H1 (cell line): ENCODE results near the gene DNAJC17. TPM values are rescaled to one million over a fixed set of nuclear protein-coding genes. Genes with fewer than 3 reads are reported as not detected.

ENCODE experiments used
- CTCF ChIA-PET: fragments of 300-600 bp; sonication (Branson Sonifier 250); formaldehyde crosslinking; loops from one replicate; lab custom pipeline; 2021; ENCODE audit not compliant: partially characterized antibody; lab: Charles Lee
- POLR2A ChIA-PET: fragments of 300-600 bp; sonication (Branson Sonifier 250); formaldehyde crosslinking; loops from one replicate; lab custom pipeline; 2021; ENCODE audit warnings: inconsistent platforms; ENCODE audit not compliant: partially characterized antibody; lab: Charles Lee
- DNase-seq, 2 experiments: peaks; one replicate each; pipeline versions ENCODE4 v3.0.0 to v3.0.0-alpha.2; 2010 to 2022; ENCODE audit warnings: low spot score in 2 of 2, low read depth in 1 of 2, mixed read lengths in 1 of 2
- FAIRE-seq: peaks from 2 replicates; lab custom pipeline; 2011; peaks lifted over from hg19 to GRCh38; lab: Jason Lieb, UNC
- H2AFZ ChIP-seq: 2 replicates; pipeline ENCODE4 v1.8.1; 2012; ENCODE audit warnings: low read length, inconsistent platforms
- H2AK5ac ChIP-seq: 2 replicates; pipeline ENCODE4 v1.6.1; 2013; ENCODE audit warnings: low read depth, low read length
- H2BK120ac ChIP-seq: replicated peaks from 2 replicates; pipeline ENCODE3; 2013; ENCODE audit warnings: low read depth, low read length, inconsistent platforms
- H2BK12ac ChIP-seq: 2 replicates; pipeline ENCODE4 v1.6.1; 2013; ENCODE audit warnings: low read depth, low read length
- H2BK15ac ChIP-seq: 2 replicates; pipeline ENCODE4 v1.6.1; 2013; ENCODE audit warnings: low read length
- H2BK20ac ChIP-seq: 2 replicates; pipeline ENCODE4 v1.6.1; 2013; ENCODE audit warnings: low read length
- H2BK5ac ChIP-seq: 2 replicates; pipeline ENCODE4 v1.6.1; 2013; ENCODE audit warnings: low read depth, low read length
- H3K14ac ChIP-seq: 2 replicates; pipeline ENCODE4 v1.6.1; 2013; ENCODE audit warnings: inconsistent platforms; ENCODE audit not compliant: insufficient read length
- H3K18ac ChIP-seq: 2 replicates; pipeline ENCODE4 v1.6.1; 2013; ENCODE audit warnings: low read length; ENCODE audit errors: extremely low read depth
- H3K23ac ChIP-seq: 2 replicates; pipeline ENCODE4 v1.6.1; 2013; ENCODE audit warnings: inconsistent platforms; ENCODE audit not compliant: insufficient read length
- H3K23me2 ChIP-seq: 2 replicates; pipeline ENCODE4 v1.6.1; 2013; ENCODE audit warnings: low read depth, low read length
- H3K27ac ChIP-seq: 2 replicates; pipeline ENCODE4 v1.6.1; 2011; ENCODE audit warnings: low read depth, low read length, inconsistent platforms
- H3K27me3 ChIP-seq, 4 experiments: replicated peaks in 1 of 4; 1 replicate in 1 of 4; 2 replicates in 3 of 4; pipeline versions ENCODE4 v1.6.1 to v1.8.1; 2011 to 2013; ENCODE audit warnings: low read length in 3 of 4, mild to moderate bottlenecking in 3 of 4, inconsistent platforms in 2 of 4, mixed read lengths in 2 of 4, moderate library complexity in 1 of 4; ENCODE audit not compliant: control insufficient read depth in 3 of 4, insufficient read depth in 3 of 4; ENCODE audit errors: extremely low read depth in 1 of 4
- H3K36me3 ChIP-seq, 4 experiments: 2 replicates each; pipeline versions ENCODE4 v1.6.1 to v1.8.1; 2011 to 2013; ENCODE audit warnings: mild to moderate bottlenecking in 4 of 4, low read length in 3 of 4, moderate library complexity in 2 of 4, control low read depth in 1 of 4, inconsistent platforms in 1 of 4; ENCODE audit not compliant: insufficient read depth in 4 of 4, control insufficient read depth in 2 of 4
- H3K4ac ChIP-seq: replicated peaks from 2 replicates; pipeline ENCODE3; 2013; ENCODE audit warnings: low read length, low read depth, mixed read lengths, inconsistent platforms; ENCODE audit not compliant: insufficient read length
- H3K4me1 ChIP-seq, 4 experiments: replicated peaks in 1 of 4; 1 replicate in 1 of 4; 2 replicates in 3 of 4; pipeline versions ENCODE4 v1.6.1 to v1.8.1; 2011 to 2013; ENCODE audit warnings: low read length in 3 of 4, inconsistent platforms in 2 of 4, mixed read lengths in 1 of 4; ENCODE audit not compliant: insufficient read depth in 4 of 4, control insufficient read depth in 3 of 4
- H3K4me2 ChIP-seq, 2 experiments: 2 replicates each; pipeline versions ENCODE4 v1.6.1 to v1.8.1; 2011 to 2013; ENCODE audit warnings: low read depth in 2 of 2, low read length in 2 of 2, control low read depth in 1 of 2, inconsistent platforms in 1 of 2, mild to moderate bottlenecking in 1 of 2; ENCODE audit not compliant: insufficient read depth in 1 of 2
- H3K4me3 ChIP-seq, 4 experiments: fragments of 200-600, 300-600 bp in 1 of 4; sonication (generic), shearing (Covaris generic), sonication (Bioruptor Twin) in 1 of 4; 2 replicates each; pipeline versions ENCODE4 v1.5.1 to v1.8.1; 2011 to 2016; ENCODE audit warnings: low read length in 4 of 4, low read depth in 3 of 4, control low read depth in 2 of 4, inconsistent platforms in 2 of 4, mild to moderate bottlenecking in 2 of 4, mixed read lengths in 1 of 4, moderate library complexity in 1 of 4; ENCODE audit not compliant: insufficient read depth in 2 of 4; ENCODE audit errors: extremely low read depth in 1 of 4
- H3K56ac ChIP-seq: replicated peaks from 2 replicates; pipeline ENCODE3; 2013; ENCODE audit warnings: low read depth, mild to moderate bottlenecking, mixed read lengths, low read length, inconsistent platforms; ENCODE audit not compliant: insufficient read length
- H3K79me1 ChIP-seq: 2 replicates; pipeline ENCODE4 v1.6.1; 2013; ENCODE audit warnings: low read depth, low read length, control low read depth
- H3K79me2 ChIP-seq, 2 experiments: 2 replicates each; pipeline versions ENCODE4 v1.6.1 to v1.8.1; 2012 to 2013; ENCODE audit warnings: low read length in 2 of 2, mild to moderate bottlenecking in 2 of 2, inconsistent platforms in 1 of 2; ENCODE audit not compliant: insufficient read depth in 2 of 2, control insufficient read depth in 1 of 2
- H3K9ac ChIP-seq, 4 experiments: replicated peaks in 1 of 4; 1 replicate in 1 of 4; 2 replicates in 3 of 4; pipeline versions ENCODE4 v1.6.1 to v1.8.1; 2011 to 2013; ENCODE audit warnings: low read depth in 3 of 4, low read length in 3 of 4, control low read depth in 2 of 4, mild to moderate bottlenecking in 2 of 4, moderate library complexity in 2 of 4, inconsistent platforms in 1 of 4; ENCODE audit errors: extremely low read depth in 1 of 4
- H3K9me3 ChIP-seq, 2 experiments: 2 replicates each; pipeline versions ENCODE4 v1.6.1 to v1.8.1; 2012 to 2013; ENCODE audit warnings: mild to moderate bottlenecking in 2 of 2, moderate library complexity in 2 of 2, control low read depth in 1 of 2, inconsistent platforms in 1 of 2, low read depth in 1 of 2, low read length in 1 of 2, mixed read lengths in 1 of 2; ENCODE audit not compliant: insufficient read depth in 2 of 2
- H4K20me1 ChIP-seq, 2 experiments: replicated peaks in 1 of 2; 2 replicates each; pipeline versions ENCODE3 to v1.8.1; 2011 to 2013; ENCODE audit warnings: inconsistent platforms in 2 of 2, low read length in 2 of 2, mild to moderate bottlenecking in 1 of 2; ENCODE audit not compliant: insufficient read depth in 2 of 2, control insufficient read depth in 1 of 2
- H4K5ac ChIP-seq: 2 replicates; pipeline ENCODE4 v1.6.1; 2013; ENCODE audit warnings: low read length, low read depth, mixed read lengths, inconsistent platforms; ENCODE audit not compliant: insufficient read length
- H4K8ac ChIP-seq: 2 replicates; pipeline ENCODE4 v1.8.0; 2013; ENCODE audit warnings: mild to moderate bottlenecking, moderate library complexity, low read length, inconsistent platforms; ENCODE audit not compliant: insufficient read depth; ENCODE audit errors: extremely low read depth
- H4K91ac ChIP-seq: replicated peaks from 2 replicates; pipeline ENCODE3; 2013; ENCODE audit warnings: low read length, mixed read lengths, inconsistent platforms; ENCODE audit not compliant: insufficient read length
- EZH2 ChIP-seq: fragments of 200-600 bp; sonication (generic); IDR thresholded peaks from 2 replicates; pipeline ENCODE4 v1.7.1; 2012; ENCODE audit warnings: low read depth, mild to moderate bottlenecking, moderate library complexity, low read length, inconsistent platforms; ENCODE audit not compliant: severe bottlenecking
- GTF2F1 ChIP-seq: IDR thresholded peaks from 2 replicates; pipeline ENCODE4 v1.6.1; 2012; ENCODE audit warnings: low read depth, low read length, improper control_type of control experiment, borderline replicate concordance
- HDAC2 ChIP-seq, 2 experiments: fragments of 300-600 bp in 1 of 2; sonication (generic) in 1 of 2; IDR thresholded peaks; 2 replicates each; pipeline ENCODE4 v1.6.1; 2011 to 2012; ENCODE audit warnings: low read depth in 2 of 2, low read length in 2 of 2, mild to moderate bottlenecking in 2 of 2, moderate library complexity in 2 of 2, borderline replicate concordance in 1 of 2, inconsistent platforms in 1 of 2
- JUND ChIP-seq: IDR thresholded peaks from 2 replicates; pipeline ENCODE4 v1.6.1; 2011; ENCODE audit warnings: mild to moderate bottlenecking, improper control_type of control experiment, low read length
- POLR2AphosphoS5 ChIP-seq: IDR thresholded peaks from 2 replicates; pipeline ENCODE4 v1.6.1; 2011; ENCODE audit warnings: low read depth, low read length
- RFX5 ChIP-seq: IDR thresholded peaks from 2 replicates; pipeline ENCODE4 v1.6.1; 2011; ENCODE audit warnings: low read depth, low read length, improper control_type of control experiment, borderline replicate concordance
- TAF1 ChIP-seq: IDR thresholded peaks from 2 replicates; pipeline ENCODE4 v1.6.1; 2011; ENCODE audit warnings: mild to moderate bottlenecking, low read depth, low read length
- TCF12 ChIP-seq: IDR thresholded peaks from 2 replicates; pipeline ENCODE4 v1.6.1; 2011; ENCODE audit warnings: low read depth, mild to moderate bottlenecking, low read length
- WGBS, 2 experiments: shearing (Covaris generic) in 1 of 2; methylation state at CpG; one replicate each; pipeline versions ENCODE4 v1.1.6 to v1.1.7; 2013 to 2015; ENCODE audit warnings: low lambda C conversion rate in 2 of 2, mixed read lengths in 2 of 2, inconsistent platforms in 1 of 2, low coverage in 1 of 2, missing lambda C conversion rate in 1 of 2; ENCODE audit not compliant: insufficient replicate concordance in 2 of 2, insufficient coverage in 1 of 2, insufficient read length in 1 of 2; ENCODE audit errors: extremely low coverage in 1 of 2, missing lambda C conversion rate in 1 of 2; 5-methylcytosine and 5-hydroxymethylcytosine counted together
- polyA plus RNA-seq, 7 experiments: library from polyadenylated mRNA; depleted of rRNA in 3 of 7; stranded (reverse) in 5 of 7; unstranded in 2 of 7; fragments of >200 nt in 5 of 7; fragments of 200-250 nt in 2 of 7; gene quantifications; 1 replicate in 5 of 7; 2 replicates in 1 of 7; 4 replicates in 1 of 7; pipeline versions ENCODE4 v1.2.1 to v1.2.3, GENCODE V29; 2011 to 2013; ENCODE audit warnings: missing spikeins in 2 of 7, mixed read lengths in 2 of 7
- total RNA-seq: library from RNA; stranded (reverse); fragmentation: NEBNext Ultra II Directional; extraction: Animal tissue kit (Norgen Biotek cat#: 25700); gene quantifications from 2 replicates; pipeline ENCODE4 v1.2.1, GENCODE V29; 2021
- TF ChIP-seq, protein P1 (sequence below): IDR thresholded peaks from 2 replicates; pipeline ENCODE4 v1.6.1; 2011; ENCODE audit warnings: low read depth, mild to moderate bottlenecking, low read length; ENCODE audit not compliant: insufficient read depth
- TF ChIP-seq, protein P2 (sequence below): IDR thresholded peaks from 2 replicates; pipeline ENCODE4 v1.6.1; 2012; ENCODE audit warnings: low read length, inconsistent platforms

DNAJC17 gene
- total and polyA plus RNA-seq, 2 of the 8 experiments (the other 6 are each of a cell fraction or from before 2014, with no cell fraction given): 39.5 to 45.4 TPM

DNA sequence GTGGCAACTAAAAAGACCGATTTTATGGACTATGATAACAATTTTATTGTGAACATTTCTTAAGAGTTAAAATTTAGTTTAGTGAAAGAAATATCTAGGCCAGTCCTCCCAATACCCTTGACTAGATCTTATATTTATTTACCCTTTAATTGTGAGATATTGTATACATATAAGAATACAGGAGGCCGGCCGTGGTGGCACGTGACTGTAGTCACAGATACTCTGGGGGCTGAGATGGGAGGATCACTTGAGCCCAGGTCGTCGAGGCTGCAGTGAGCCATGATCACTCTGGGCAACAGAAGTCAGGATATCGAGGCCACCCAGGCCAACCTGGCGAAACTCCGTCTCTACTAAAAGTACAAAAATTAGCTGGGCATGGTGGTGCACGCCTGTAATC, 51.5 kb downstream of the DNAJC17 start:
- no peak overlapping the region for H2BK20ac ChIP-seq
- no peaks in the 10 kb centered on the region for H3K9me3 ChIP-seq
- peak overlapping the region; percentile 100 for H4K5ac ChIP-seq
- H3K14ac ChIP-seq: no peak overlapping the region
- H3K4me3 ChIP-seq: peak overlapping the region; percentile 16 to 98 (median 70); a peak in 6 of 8 replicates
- H3K9ac ChIP-seq: peak overlapping the region in 3 of 4 experiments; percentile 91 to 97 (median 95); a peak in 5 of 7 replicates
- no peaks in the 10 kb centered on the region for H3K27me3 ChIP-seq
- peaks cover 0 to 9% (median 0%) of the 10 kb centered on the region in 4 experiments; a peak in 1 of 8 replicates for H3K36me3 ChIP-seq
- ChIA-PET POLR2A (interaction anchor here (0.8 to 1.9 kb wide), 6 partner anchors 8 to 152 kb away, joined by 3 to 6 read pairs (median 4); partner anchors contain the start of gene GCHFR), CTCF (interaction anchor here (0.6 to 1.6 kb wide), 4 partner anchors 11 to 75 kb away, joined by 3 to 7 read pairs (median 6); no protein-coding TSS in a partner anchor)
- H4K91ac ChIP-seq: no peak overlapping the region
- H2AK5ac ChIP-seq: peak overlapping the region; percentile 48; the same call in 1 of the 2 replicates
- no peaks in the 10 kb centered on the region for H4K20me1 ChIP-seq
- no peak overlapping the region for H2AFZ ChIP-seq
- H2BK120ac ChIP-seq: no peak overlapping the region
- FAIRE-seq (no peak), DNase-seq (no peak)
- H2BK5ac ChIP-seq: peak overlapping the region; percentile 98; the same call in 1 of the 2 replicates
- H3K23ac ChIP-seq: no peak overlapping the region
- no peak overlapping the region; the same call in 1 of the 2 replicates for H3K18ac ChIP-seq
- no peak overlapping the region for H3K56ac ChIP-seq
- peaks cover 5% of the 10 kb centered on the region; the same call in 1 of the 2 replicates for H3K23me2 ChIP-seq
- H3K79me2 ChIP-seq: peaks cover 0 to 22% of the 10 kb centered on the region in 2 experiments; a peak in 2 of 4 replicates
- 79% methylated on average over 10 of the region's 10 CpGs; no CpG with 5 or more reads in 1 of the 2 experiments for WGBS, 2 experiments
- H3K27ac ChIP-seq: peak overlapping the region; percentile 96
- H3K4me2 ChIP-seq: peak overlapping the region; percentile 54 to 93
- 0 out of 7 replicates have a peak, but pooled peaks cover 0 to 2% (median under 1%) of the 10 kb centered on the region in 4 experiments for H3K4me1 ChIP-seq
- peaks cover 2% of the 10 kb centered on the region; the same call in 1 of the 2 replicates for H3K79me1 ChIP-seq
- no peak overlapping the region for H2BK15ac ChIP-seq
- peak overlapping the region; percentile 50; the same call in 1 of the 2 replicates for H2BK12ac ChIP-seq
- H3K4ac ChIP-seq: peak overlapping the region; percentile 96
- peak overlapping the region; percentile 75; the same call in 1 of the 2 replicates for H4K8ac ChIP-seq
- TF ChIP-seq, protein P1, sequence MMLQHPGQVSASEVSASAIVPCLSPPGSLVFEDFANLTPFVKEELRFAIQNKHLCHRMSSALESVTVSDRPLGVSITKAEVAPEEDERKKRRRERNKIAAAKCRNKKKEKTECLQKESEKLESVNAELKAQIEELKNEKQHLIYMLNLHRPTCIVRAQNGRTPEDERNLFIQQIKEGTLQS: no peak
- TF ChIP-seq JUND (no peak), TCF12 (no peak), GTF2F1 (no peak), EZH2 (no peak), TAF1 (no peak), HDAC2 (IDR thresholded peaks at IDR 0.05; ENCODE audit: borderline replicate concordance in 1 of 2, low read depth in 2 of 2, low read length in 2 of 2) (no peak), RFX5 (no peak), POLR2AphosphoS5 (no peak; the same call in 1 of the 2 replicates)
- TF ChIP-seq, protein P2, sequence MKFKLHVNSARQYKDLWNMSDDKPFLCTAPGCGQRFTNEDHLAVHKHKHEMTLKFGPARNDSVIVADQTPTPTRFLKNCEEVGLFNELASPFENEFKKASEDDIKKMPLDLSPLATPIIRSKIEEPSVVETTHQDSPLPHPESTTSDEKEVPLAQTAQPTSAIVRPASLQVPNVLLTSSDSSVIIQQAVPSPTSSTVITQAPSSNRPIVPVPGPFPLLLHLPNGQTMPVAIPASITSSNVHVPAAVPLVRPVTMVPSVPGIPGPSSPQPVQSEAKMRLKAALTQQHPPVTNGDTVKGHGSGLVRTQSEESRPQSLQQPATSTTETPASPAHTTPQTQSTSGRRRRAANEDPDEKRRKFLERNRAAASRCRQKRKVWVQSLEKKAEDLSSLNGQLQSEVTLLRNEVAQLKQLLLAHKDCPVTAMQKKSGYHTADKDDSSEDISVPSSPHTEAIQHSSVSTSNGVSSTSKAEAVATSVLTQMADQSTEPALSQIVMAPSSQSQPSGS: no peak
